HL-60 (cell line): ENCODE measurements around the gene OPRD1.
"Not testable (repeated sequence)": the region's sequence is repeated elsewhere in the genome, so short reads cannot be mapped to it uniquely, and the experiment has no call there.

Experiments
- DNase-seq, 2 experiments: peaks; one replicate each; pipeline ENCODE4 v3.0.0-alpha.2; 2010 to 2020; ENCODE audit warnings: low read depth in 1 of 2, low spot score in 1 of 2
- H3K27ac ChIP-seq: fragments of 250-450 bp; sonication (Bioruptor Pico); replicated peaks from 2 replicates; pipeline ENCODE4 v1.5.1; 2020; ENCODE audit warnings: mild to moderate bottlenecking, moderate library complexity
- H3K27me3 ChIP-seq: fragments of 250-450 bp; sonication (Bioruptor Pico); 2 replicates; pipeline ENCODE4 v1.5.1; 2021; ENCODE audit warnings: mild to moderate bottlenecking, moderate library complexity; ENCODE audit not compliant: insufficient read depth, poor library complexity, severe bottlenecking
- H3K4me3 ChIP-seq: replicated peaks from 2 replicates; pipeline ENCODE4 v1.5.1; 2011; ENCODE audit warnings: mild to moderate bottlenecking, control low read depth, low read length; ENCODE audit not compliant: insufficient read depth
- CTCF ChIP-seq: IDR thresholded peaks from one replicate; pipeline ENCODE4 v1.5.1; 2011; ENCODE audit warnings: low read length, control low read depth, inconsistent platforms; ENCODE audit not compliant: insufficient read depth
- GABPA ChIP-seq: IDR thresholded peaks from 2 replicates; pipeline ENCODE4 v1.6.1; 2012; ENCODE audit warnings: low read depth
- POLR2AphosphoS5 ChIP-seq: IDR thresholded peaks from 2 replicates; pipeline ENCODE4 v1.6.1; 2012; ENCODE audit warnings: low read depth
- REST ChIP-seq: IDR thresholded peaks from 2 replicates; pipeline ENCODE4 v1.6.1; 2012; ENCODE audit warnings: low read depth; ENCODE audit not compliant: insufficient replicate concordance
- SPI1 ChIP-seq: IDR thresholded peaks from 2 replicates; pipeline ENCODE4 v1.6.1; 2012; ENCODE audit warnings: low read depth, mild to moderate bottlenecking, borderline replicate concordance

OPRD1 gene

GRCh38 chr1:28790377-28791035 is 21.5 kb upstream of the OPRD1 start:
- Histone ChIP-seq H3K4me3 (no peak overlapping the region), H3K27me3 (no peaks in the 10 kb centered on the region), H3K27ac (no peak overlapping the region)
- TF ChIP-seq GABPA (no peak), CTCF (no peak), REST (no peak), SPI1 (no peak), POLR2AphosphoS5 (no peak)
- no peak for DNase-seq

GRCh38 chr1:28791929-28792328 is 20.0 kb upstream of the OPRD1 start:
- not testable (repeated sequence) for DNase-seq, H3K27me3 ChIP-seq, H3K27ac ChIP-seq, H3K4me3 ChIP-seq

GRCh38 chr1:28792644-28793121 is 19.3 kb upstream of the OPRD1 start:
- no peak overlapping the region for H3K27ac ChIP-seq
- H3K27me3 ChIP-seq: no peaks in the 10 kb centered on the region
- no peak overlapping the region for H3K4me3 ChIP-seq
- TF ChIP-seq GABPA: no peak
- no peak for DNase-seq

GRCh38 chr1:28794582-28794981 is 17.4 kb upstream of the OPRD1 start:
- not testable (repeated sequence) for H3K4me3 ChIP-seq, H3K27ac ChIP-seq, H3K27me3 ChIP-seq, DNase-seq

GRCh38 chr1:28796352-28797211 is 15.4 kb upstream of the OPRD1 start:
- TF ChIP-seq REST (no peak), POLR2AphosphoS5 (no peak), CTCF (no peak), SPI1 (no peak), GABPA (no peak)
- no peak overlapping the region for H3K27ac ChIP-seq
- no peak for DNase-seq
- H3K4me3 ChIP-seq: no peak overlapping the region
- peaks cover 2% of the 10 kb centered on the region for H3K27me3 ChIP-seq
